ENCODE results near the gene ZNF444. TPM values are rescaled to one million over a fixed set of nuclear protein-coding genes. Genes with fewer than 3 reads are reported as not detected.
"Not testable (repeated sequence)": the region's sequence is repeated elsewhere in the genome, so short reads cannot be mapped to it uniquely, and the experiment has no call there.

The ZNF444 gene
- total RNA-seq, 2 donors from 2014 or later = 50.3 to 95.9 TPM

DNA sequence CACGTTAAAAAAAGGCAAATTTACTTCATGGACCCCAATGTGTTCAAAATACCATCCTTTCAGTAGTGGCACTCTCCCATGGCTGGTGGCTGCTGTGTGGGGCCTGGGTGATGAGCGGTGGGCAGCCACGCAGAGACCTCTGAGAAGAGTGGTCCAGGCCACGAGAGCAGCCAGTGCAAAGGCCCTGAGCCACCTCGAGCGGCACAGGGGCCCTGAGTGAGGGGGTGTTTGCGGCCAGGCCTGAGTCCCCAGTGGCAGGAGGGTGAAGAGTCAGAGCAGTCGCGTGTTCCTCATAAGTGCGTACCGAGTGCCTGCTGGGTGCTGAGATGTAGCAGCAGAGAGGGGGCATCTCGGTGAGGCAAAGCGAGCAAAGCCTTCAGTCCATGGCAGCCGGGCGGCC lies 7.0 kb downstream of the ZNF444 start:
- H3K27me3 ChIP-seq = no peaks in the 10 kb centered on the region
- WGBS, 2 donors = 90 to 92% methylated on average over 12 to 15 of the region's 15 CpGs
- no peak for ATAC-seq
- H3K4me3 ChIP-seq = no peak overlapping the region
- H3K27ac ChIP-seq = peak overlapping the region in 2 of 4 donors; percentile 95 to 98
- no peak for TF ChIP-seq POLR2A (IDR thresholded peaks at IDR 0.05)
- TF ChIP-seq, protein P1, sequence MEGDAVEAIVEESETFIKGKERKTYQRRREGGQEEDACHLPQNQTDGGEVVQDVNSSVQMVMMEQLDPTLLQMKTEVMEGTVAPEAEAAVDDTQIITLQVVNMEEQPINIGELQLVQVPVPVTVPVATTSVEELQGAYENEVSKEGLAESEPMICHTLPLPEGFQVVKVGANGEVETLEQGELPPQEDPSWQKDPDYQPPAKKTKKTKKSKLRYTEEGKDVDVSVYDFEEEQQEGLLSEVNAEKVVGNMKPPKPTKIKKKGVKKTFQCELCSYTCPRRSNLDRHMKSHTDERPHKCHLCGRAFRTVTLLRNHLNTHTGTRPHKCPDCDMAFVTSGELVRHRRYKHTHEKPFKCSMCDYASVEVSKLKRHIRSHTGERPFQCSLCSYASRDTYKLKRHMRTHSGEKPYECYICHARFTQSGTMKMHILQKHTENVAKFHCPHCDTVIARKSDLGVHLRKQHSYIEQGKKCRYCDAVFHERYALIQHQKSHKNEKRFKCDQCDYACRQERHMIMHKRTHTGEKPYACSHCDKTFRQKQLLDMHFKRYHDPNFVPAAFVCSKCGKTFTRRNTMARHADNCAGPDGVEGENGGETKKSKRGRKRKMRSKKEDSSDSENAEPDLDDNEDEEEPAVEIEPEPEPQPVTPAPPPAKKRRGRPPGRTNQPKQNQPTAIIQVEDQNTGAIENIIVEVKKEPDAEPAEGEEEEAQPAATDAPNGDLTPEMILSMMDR (IDR thresholded peaks at IDR 0.05) = no peak
- peaks cover 68% of the 10 kb centered on the region for H3K4me1 ChIP-seq
- DNase-seq = no peak
- peaks cover 0 to 2% of the 10 kb centered on the region in 2 donors for H3K36me3 ChIP-seq (replicated peaks in 1 of 2; ENCODE audit: insufficient read depth in 1 of 2, low read depth in 2 of 2)
- intact Hi-C loops (cut with DNase I) = loop anchor here (5.0 kb wide), 1 partner anchor 41 kb away; no protein-coding TSS in a partner anchor
- no peaks in the 10 kb centered on the region for H3K9me3 ChIP-seq

DNA sequence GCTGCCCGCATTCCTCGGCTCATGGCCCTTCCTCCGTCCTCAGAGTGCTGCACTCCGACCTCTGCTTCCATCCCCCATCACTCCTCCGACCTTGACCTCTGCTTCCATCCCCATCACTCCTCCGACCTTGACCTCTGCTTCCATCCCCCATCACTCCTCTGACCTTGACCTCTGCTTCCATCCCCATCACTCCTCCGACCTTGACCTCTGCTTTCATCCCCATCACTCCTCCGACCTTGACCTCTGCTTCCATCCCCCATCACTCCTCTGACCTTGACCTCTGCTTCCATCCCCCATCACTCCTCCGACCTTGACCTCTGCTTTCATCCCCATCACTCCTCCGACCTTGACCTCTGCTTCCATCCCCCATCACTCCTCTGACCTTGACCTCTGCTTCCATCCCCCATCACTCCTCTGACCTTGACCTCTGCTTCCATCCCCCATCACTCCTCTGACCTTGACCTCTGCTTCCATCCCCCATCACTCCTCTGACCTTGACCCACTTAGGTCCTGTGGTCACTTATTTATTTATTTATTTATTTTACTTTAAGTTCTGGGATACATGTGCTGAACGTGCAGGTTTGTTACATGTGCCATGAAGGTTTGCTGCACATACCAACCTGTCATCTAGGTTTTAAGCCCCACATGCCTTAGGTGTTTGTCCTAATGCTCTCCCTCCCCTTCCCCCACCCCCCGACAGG lies 8.0 kb downstream of the ZNF444 start:
- not testable (repeated sequence) for ATAC-seq; H3K9me3 ChIP-seq; H3K27me3 ChIP-seq; H3K27ac ChIP-seq; H3K4me3 ChIP-seq; DNase-seq; H3K36me3 ChIP-seq (replicated peaks in 1 of 2; ENCODE audit: insufficient read depth in 1 of 2, low read depth in 2 of 2)
- 94 to 95% methylated on average over 12 of the region's 12 CpGs for WGBS, 2 donors
- intact Hi-C loops (cut with DNase I) = loop anchor here (5.0 kb wide), 1 partner anchor 42 kb away; no protein-coding TSS in a partner anchor
- peaks cover 68% of the 10 kb centered on the region for H3K4me1 ChIP-seq

DNA sequence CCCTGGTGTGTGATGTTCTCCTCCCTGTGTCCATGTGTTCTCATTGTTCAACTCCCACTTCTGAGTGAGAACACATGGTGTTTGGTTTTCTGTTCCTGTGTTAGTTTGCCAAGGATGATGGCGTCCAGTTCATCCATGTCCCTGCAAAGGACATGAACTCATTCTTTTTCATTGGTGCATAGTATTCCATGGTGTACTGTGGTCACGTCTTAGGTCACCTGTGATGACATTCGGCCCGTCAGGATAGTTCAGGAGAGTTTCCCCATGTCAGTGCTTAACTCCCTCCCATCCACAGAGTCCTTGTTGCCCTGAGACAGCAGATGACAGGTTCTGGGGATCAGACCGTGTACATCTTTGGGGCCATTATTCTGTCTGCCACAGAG lies 8.6 kb downstream of the ZNF444 start:
- TF ChIP-seq, protein P1 (IDR thresholded peaks at IDR 0.05) = no peak
- no peak for TF ChIP-seq POLR2A (IDR thresholded peaks at IDR 0.05)
- Histone ChIP-seq H3K27me3 (no peaks in the 10 kb centered on the region), H3K36me3 (replicated peaks in 1 of 2; ENCODE audit: insufficient read depth in 1 of 2, low read depth in 2 of 2) (peaks cover 0 to 2% of the 10 kb centered on the region in 2 donors), H3K9me3 (no peaks in the 10 kb centered on the region), H3K27ac (peak overlapping the region in 2 of 4 donors; percentile 1 to 33), H3K4me3 (no peak overlapping the region), H3K4me1 (peaks cover 68% of the 10 kb centered on the region)
- intact Hi-C loops (cut with DNase I) = loop anchor here (5.0 kb wide), 1 partner anchor 42 kb away; no protein-coding TSS in a partner anchor
- DNase-seq (no peak), ATAC-seq (no peak)
- WGBS, 2 donors = 84 to 98% methylated on average over 5 of the region's 5 CpGs

DNA sequence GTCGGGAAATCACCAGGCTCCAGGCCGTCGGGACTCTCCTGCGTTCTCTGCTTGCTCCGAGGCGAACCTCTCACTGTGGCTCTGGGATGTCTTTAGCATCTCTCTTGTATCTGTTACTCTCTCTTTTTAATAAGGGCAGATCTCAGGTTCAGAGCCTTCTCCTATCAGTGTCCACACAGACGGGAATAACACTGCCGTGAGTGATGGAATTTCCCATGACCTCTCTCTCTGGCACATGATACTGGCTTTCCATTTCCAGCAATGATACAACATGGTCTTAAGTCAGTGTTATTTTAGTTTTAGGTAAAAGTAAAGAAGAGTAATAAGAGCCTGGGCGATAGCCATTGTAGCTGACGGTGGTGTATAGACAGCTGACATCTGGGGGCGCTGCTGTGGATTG lies 9.3 kb downstream of the ZNF444 start:
- intact Hi-C loops (cut with DNase I) = no loop called here
- H3K27me3 ChIP-seq = no peaks in the 10 kb centered on the region

DNA sequence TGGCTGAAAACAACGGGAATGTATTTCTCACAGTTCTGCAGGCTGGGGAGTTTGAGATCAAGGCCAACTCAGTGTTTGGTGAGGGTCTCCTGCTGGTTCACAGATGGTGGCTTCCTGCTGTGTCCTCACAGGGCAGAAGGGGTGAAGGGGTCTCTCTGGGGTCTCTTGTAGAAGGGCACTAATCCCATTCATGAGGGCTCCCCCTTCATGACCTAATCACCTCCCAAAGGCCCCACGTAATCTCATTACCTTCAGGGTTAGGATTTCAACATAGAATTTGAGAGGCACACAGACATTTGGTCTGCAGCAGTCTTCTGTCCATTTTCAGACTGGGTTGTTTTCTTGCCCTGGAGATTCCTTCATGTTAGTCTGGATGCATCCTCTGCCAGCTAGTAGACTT lies 11.6 kb downstream of the ZNF444 start:
- no peaks in the 10 kb centered on the region for H3K9me3 ChIP-seq
- no peak overlapping the region for H3K4me3 ChIP-seq
- 32 to 38% methylated on average over 2 of the region's 2 CpGs for WGBS, 2 donors
- ATAC-seq (no peak), DNase-seq (no peak)
- no peaks in the 10 kb centered on the region for H3K27me3 ChIP-seq
- intact Hi-C loops (cut with DNase I) = no loop called here
- peaks cover 62% of the 10 kb centered on the region for H3K4me1 ChIP-seq
- peak overlapping the region; percentile 27 to 75 (median 67) for H3K27ac ChIP-seq
- TF ChIP-seq, protein P1 (IDR thresholded peaks at IDR 0.05) = no peak
- TF ChIP-seq POLR2A (IDR thresholded peaks at IDR 0.05) = no peak
- H3K36me3 ChIP-seq (replicated peaks in 1 of 2; ENCODE audit: insufficient read depth in 1 of 2, low read depth in 2 of 2) = peaks cover 0 to 2% of the 10 kb centered on the region in 2 donors

More for the DNA sequence above, 9.3 kb downstream of the ZNF444 start:
- Histone ChIP-seq H3K4me3 (no peak overlapping the region), H3K36me3 (replicated peaks in 1 of 2; ENCODE audit: insufficient read depth in 1 of 2, low read depth in 2 of 2) (peaks cover 0 to 2% of the 10 kb centered on the region in 2 donors), H3K4me1 (peaks cover 68% of the 10 kb centered on the region), H3K9me3 (no peaks in the 10 kb centered on the region), H3K27ac (peak overlapping the region in 2 of 4 donors; percentile 1 to 33)
- DNase-seq (no peak), ATAC-seq (no peak)
- TF ChIP-seq POLR2A (IDR thresholded peaks at IDR 0.05) = no peak
- TF ChIP-seq, protein P1 (IDR thresholded peaks at IDR 0.05) = no peak
- 71 to 76% methylated on average over 11 of the region's 11 CpGs for WGBS, 2 donors

Data from body of pancreas (tissue), 4 donors.